ENCODE measurements around the gene C11orf71.

The C11orf71 gene

GRCh38 chr11:114362958-114363357, 37.4 kb downstream of the C11orf71 start:
- Histone ChIP-seq H2AFZ (ENCODE audit: low read depth, low read length, severe bottlenecking) (no peak overlapping the region), H3K79me2 (ENCODE audit: insufficient read depth, low read length) (no peaks in the 10 kb centered on the region), H3K27me3 (ENCODE audit: low read length) (no peaks in the 10 kb centered on the region), H3F3A (ENCODE audit: insufficient read depth) (no peaks in the 10 kb centered on the region), H4K20me1 (ENCODE audit: low read depth, low read length) (no peaks in the 10 kb centered on the region), H3K9me2 (replicated peaks; ENCODE audit: insufficient read depth, low read length) (no peaks in the 10 kb centered on the region), H3K9ac (ENCODE audit: low read length) (no peak overlapping the region), H3K27ac (ENCODE audit: low read depth, low read length) (no peak overlapping the region), H3K4me2 (ENCODE audit: low read depth, low read length, poor library complexity, severe bottlenecking) (no peak overlapping the region), H3K36me3 (ENCODE audit: low read length) (no peaks in the 10 kb centered on the region), H3K4me3 (ENCODE audit: insufficient read depth, low read length, poor library complexity, severe bottlenecking) (no peak overlapping the region), H3K9me3 (ENCODE audit: insufficient read depth, low read length) (no peaks in the 10 kb centered on the region)
- TF ChIP-seq CTCF (IDR thresholded peaks at IDR 0.05; ENCODE audit: insufficient read depth, low read length, poor library complexity, severe bottlenecking) (no peak), EZH2phosphoT487 (conservative IDR thresholded peaks at IDR 0.05; ENCODE audit: low read length) (no peak)

GRCh38 chr11:114362326-114362725, 38.0 kb downstream of the C11orf71 start:
- no peak overlapping the region for H3K4me3 ChIP-seq (ENCODE audit: insufficient read depth, low read length, poor library complexity, severe bottlenecking)
- no peaks in the 10 kb centered on the region for H3F3A ChIP-seq (ENCODE audit: insufficient read depth)
- H3K4me2 ChIP-seq (ENCODE audit: low read depth, low read length, poor library complexity, severe bottlenecking) = no peak overlapping the region
- no peaks in the 10 kb centered on the region for H4K20me1 ChIP-seq (ENCODE audit: low read depth, low read length)
- H3K9me2 ChIP-seq (replicated peaks; ENCODE audit: insufficient read depth, low read length) = no peaks in the 10 kb centered on the region
- H3K36me3 ChIP-seq (ENCODE audit: low read length) = no peaks in the 10 kb centered on the region
- no peaks in the 10 kb centered on the region for H3K27me3 ChIP-seq (ENCODE audit: low read length)
- no peaks in the 10 kb centered on the region for H3K9me3 ChIP-seq (ENCODE audit: insufficient read depth, low read length)
- H2AFZ ChIP-seq (ENCODE audit: low read depth, low read length, severe bottlenecking) = no peak overlapping the region
- H3K9ac ChIP-seq (ENCODE audit: low read length) = no peak overlapping the region
- TF ChIP-seq CTCF (IDR thresholded peaks at IDR 0.05; ENCODE audit: insufficient read depth, low read length, poor library complexity, severe bottlenecking) (no peak), EZH2phosphoT487 (conservative IDR thresholded peaks at IDR 0.05; ENCODE audit: low read length) (no peak)
- no peaks in the 10 kb centered on the region for H3K79me2 ChIP-seq (ENCODE audit: insufficient read depth, low read length)
- H3K27ac ChIP-seq (ENCODE audit: low read depth, low read length) = no peak overlapping the region

GRCh38 chr11:114359342-114359741, 41.0 kb downstream of the C11orf71 start:
- no peaks in the 10 kb centered on the region for H4K20me1 ChIP-seq (ENCODE audit: low read depth, low read length)
- H3K4me3 ChIP-seq (ENCODE audit: insufficient read depth, low read length, poor library complexity, severe bottlenecking) = no peak overlapping the region
- H3K27me3 ChIP-seq (ENCODE audit: low read length) = no peaks in the 10 kb centered on the region
- no peaks in the 10 kb centered on the region for H3F3A ChIP-seq (ENCODE audit: insufficient read depth)
- H3K27ac ChIP-seq (ENCODE audit: low read depth, low read length) = no peak overlapping the region
- no peaks in the 10 kb centered on the region for H3K9me2 ChIP-seq (replicated peaks; ENCODE audit: insufficient read depth, low read length)
- H3K9me3 ChIP-seq (ENCODE audit: insufficient read depth, low read length) = no peaks in the 10 kb centered on the region
- no peaks in the 10 kb centered on the region for H3K79me2 ChIP-seq (ENCODE audit: insufficient read depth, low read length)
- H3K9ac ChIP-seq (ENCODE audit: low read length) = no peak overlapping the region
- no peak overlapping the region for H2AFZ ChIP-seq (ENCODE audit: low read depth, low read length, severe bottlenecking)
- H3K36me3 ChIP-seq (ENCODE audit: low read length) = no peaks in the 10 kb centered on the region
- H3K4me2 ChIP-seq (ENCODE audit: low read depth, low read length, poor library complexity, severe bottlenecking) = no peak overlapping the region
- TF ChIP-seq CTCF (IDR thresholded peaks at IDR 0.05; ENCODE audit: insufficient read depth, low read length, poor library complexity, severe bottlenecking) = no peak

- H3K36me3 ChIP-seq (ENCODE audit: low read length) = no peaks in the 10 kb centered on the region
- H3K9me2 ChIP-seq (replicated peaks; ENCODE audit: insufficient read depth, low read length) = no peaks in the 10 kb centered on the region
- no peak overlapping the region for H3K27ac ChIP-seq (ENCODE audit: low read depth, low read length)
- TF ChIP-seq EZH2phosphoT487 (conservative IDR thresholded peaks at IDR 0.05; ENCODE audit: low read length) (no peak), CTCF (IDR thresholded peaks at IDR 0.05; ENCODE audit: insufficient read depth, low read length, poor library complexity, severe bottlenecking) (no peak)
- no peaks in the 10 kb centered on the region for H3K27me3 ChIP-seq (ENCODE audit: low read length)
- H3K79me2 ChIP-seq (ENCODE audit: insufficient read depth, low read length) = no peaks in the 10 kb centered on the region
- no peaks in the 10 kb centered on the region for H3F3A ChIP-seq (ENCODE audit: insufficient read depth)
- H3K9ac ChIP-seq (ENCODE audit: low read length) = no peak overlapping the region
- no peak overlapping the region for H3K4me3 ChIP-seq (ENCODE audit: insufficient read depth, low read length, poor library complexity, severe bottlenecking)
- H3K4me2 ChIP-seq (ENCODE audit: low read depth, low read length, poor library complexity, severe bottlenecking) = no peak overlapping the region
- H4K20me1 ChIP-seq (ENCODE audit: low read depth, low read length) = no peaks in the 10 kb centered on the region
- H3K9me3 ChIP-seq (ENCODE audit: insufficient read depth, low read length) = no peaks in the 10 kb centered on the region
- no peak overlapping the region for H2AFZ ChIP-seq (ENCODE audit: low read depth, low read length, severe bottlenecking)
Observed at GRCh38 chr11:114358716-114359115, 41.6 kb downstream of the C11orf71 start.
